Testis (tissue), 3 donors: ENCODE results near the gene WWC2. TPM values are rescaled to one million over a fixed set of nuclear protein-coding genes. Genes with fewer than 3 reads are reported as not detected.

Source experiments
- DNase-seq: peaks from one replicate; pipeline ENCODE4 v3.0.0-alpha.2; 2019
- H3K27ac ChIP-seq, 2 donors: fragments of 200-600 bp; sonication (generic); one replicate each; pipeline ENCODE4 v1.5.1; 2019
- H3K27me3 ChIP-seq: fragments of 200-600 bp; sonication (generic); one replicate; pipeline ENCODE4 v1.5.1; 2019
- H3K36me3 ChIP-seq: fragments of 200-600 bp; sonication (generic); one replicate; pipeline ENCODE4 v1.5.1; 2017; ENCODE audit warnings: low read depth; ENCODE audit errors: missing control alignments
- H3K4me1 ChIP-seq: fragments of 200-600 bp; sonication (generic); one replicate; pipeline ENCODE4 v1.5.1; 2019
- H3K4me3 ChIP-seq, 2 donors: fragments of 200-600 bp; sonication (generic); one replicate each; pipeline ENCODE4 v1.5.1; 2017 to 2019
- H3K9me3 ChIP-seq: fragments of 200-600 bp; sonication (generic); one replicate; pipeline ENCODE4 v1.5.1; 2017
- CTCF ChIP-seq, 3 experiments: fragments of 450-650 bp in 2 of 3; fragments of 200-600 bp in 1 of 3; sonication (generic) in 1 of 3; IDR thresholded peaks; one replicate each; pipeline ENCODE4 v1.5.1; 2016 to 2019; ENCODE audit warnings: antibody characterized with exemption in 3 of 3, mild to moderate bottlenecking in 2 of 3, moderate library complexity in 1 of 3
- POLR2A ChIP-seq: fragments of 450-650 bp; IDR thresholded peaks from one replicate; pipeline ENCODE4 v1.6.1; 2017; ENCODE audit warnings: antibody characterized with exemption, mild to moderate bottlenecking, moderate library complexity
- WGBS, 2 donors: methylation state at CpG; one replicate each; pipeline ENCODE4 v1.1.5; 2018; 5-methylcytosine and 5-hydroxymethylcytosine counted together
- intact Hi-C: fragments of 100-400 bp; cut with DNase I; formaldehyde crosslinking; loops from one replicate; pipeline ENCODE4 v1.15.1; 2023; ENCODE audit warnings: low total_unique reads
- polyA plus RNA-seq: library from polyadenylated mRNA; stranded (reverse); fragments of 350-450 nt; fragmentation: Illumina TruSeq; extraction: RNeasy Lipid Tissue Mini Kit (QIAGEN cat#74804); gene quantifications from one replicate; pipeline ENCODE4 v1.2.3, GENCODE V29; 2014; ENCODE audit warnings: low read depth, low replicate concordance; ENCODE audit not compliant: insufficient read depth
- total RNA-seq, 2 donors: library from RNA; depleted of rRNA; stranded (reverse); fragments of >200 nt; gene quantifications; one replicate each; pipeline ENCODE4 v1.2.3, GENCODE V29; 2016

The WWC2 gene
- total and polyA plus RNA-seq, 3 donors from 2014 or later: 34.4 to 76.7 (median 64.2) TPM

- no peak for DNase-seq
- H3K9me3 ChIP-seq: no peaks in the 10 kb centered on the region
- no peaks in the 10 kb centered on the region for H3K27me3 ChIP-seq
- H3K36me3 ChIP-seq: no peaks in the 10 kb centered on the region
- TF ChIP-seq POLR2A: no peak
- no peak for TF ChIP-seq CTCF (IDR thresholded peaks at IDR 0.05)
- H3K4me1 ChIP-seq: peaks cover 29% of the 10 kb centered on the region
- H3K27ac ChIP-seq: no peak overlapping the region
- no peak overlapping the region for H3K4me3 ChIP-seq
- WGBS, 2 donors: 44 to 51% methylated on average over 5 of the region's 5 CpGs
- intact Hi-C loops: no loop called here
Measured at GRCh38 chr4:183175631-183176232, 76.7 kb downstream of the WWC2 start.

- H3K4me1 ChIP-seq: peaks cover 28% of the 10 kb centered on the region
- no peak for TF ChIP-seq CTCF (IDR thresholded peaks at IDR 0.05)
- intact Hi-C loops: no loop called here
Measured at GRCh38 chr4:183177001-183177400, 77.9 kb downstream of the WWC2 start.

GRCh38 chr4:183178201-183178600, 79.1 kb downstream of the WWC2 start:
- WGBS, 2 donors: 17 to 22% methylated on average over 3 of the region's 3 CpGs
- Histone ChIP-seq H3K27me3 (no peaks in the 10 kb centered on the region), H3K27ac (no peak overlapping the region), H3K4me1 (peaks cover 19% of the 10 kb centered on the region), H3K36me3 (no peaks in the 10 kb centered on the region), H3K4me3 (no peak overlapping the region), H3K9me3 (no peaks in the 10 kb centered on the region)
- intact Hi-C loops: no loop called here
- no peak for DNase-seq
- TF ChIP-seq POLR2A (no peak), CTCF (IDR thresholded peaks at IDR 0.05) (no peak)

More at GRCh38 chr4:183177001-183177400, 77.9 kb downstream of the WWC2 start:
- H3K27me3 ChIP-seq: no peaks in the 10 kb centered on the region
- no peak for DNase-seq
- no peaks in the 10 kb centered on the region for H3K9me3 ChIP-seq
- WGBS, 2 donors: 85 to 96% methylated on average over 2 of the region's 2 CpGs
- no peak overlapping the region for H3K27ac ChIP-seq
- H3K36me3 ChIP-seq: no peaks in the 10 kb centered on the region
- no peak overlapping the region for H3K4me3 ChIP-seq

- Histone ChIP-seq H3K27me3 (no peaks in the 10 kb centered on the region), H3K36me3 (no peaks in the 10 kb centered on the region), H3K4me3 (no peak overlapping the region), H3K9me3 (no peaks in the 10 kb centered on the region), H3K27ac (no peak overlapping the region), H3K4me1 (peaks cover 10% of the 10 kb centered on the region)
- intact Hi-C loops: no loop called here
- WGBS, 2 donors: 86 to 87% methylated on average over 7 of the region's 7 CpGs
- no peak for DNase-seq
- TF ChIP-seq CTCF (IDR thresholded peaks at IDR 0.05): no peak
- no peak for TF ChIP-seq POLR2A
Measured at GRCh38 chr4:183180096-183180495, 81.0 kb downstream of the WWC2 start.

- Histone ChIP-seq H3K4me1 (peaks cover 7% of the 10 kb centered on the region), H3K36me3 (no peaks in the 10 kb centered on the region), H3K4me3 (no peak overlapping the region), H3K27me3 (no peaks in the 10 kb centered on the region), H3K9me3 (no peaks in the 10 kb centered on the region), H3K27ac (no peak overlapping the region)
- TF ChIP-seq CTCF (IDR thresholded peaks at IDR 0.05): no peak
- TF ChIP-seq POLR2A: no peak
- WGBS, 2 donors: 92 to 96% methylated on average over 4 of the region's 4 CpGs
- DNase-seq: no peak
- intact Hi-C loops: no loop called here
Measured at GRCh38 chr4:183180621-183181020, 81.6 kb downstream of the WWC2 start.
